SK-N-SH treated with all-trans-retinoic acid at 6 μM for 48 hours (cell line): ENCODE results near the gene LORICRIN.

Experiments
- ATAC-seq: fragments of 200-7000 bp; cut with Tn5 transposase; 3 replicates; pipeline ENCODE4 v1.9.1; 2020; ENCODE audit warnings: mild to moderate bottlenecking, moderate library complexity
- ARNTL ChIP-seq: fragments of 450-650 bp; formaldehyde crosslinking; IDR thresholded peaks from 2 replicates; pipeline ENCODE4 v1.5.0; 2020; ENCODE audit warnings: low read depth, mild to moderate bottlenecking, moderate library complexity, borderline replicate concordance
- BACH2 ChIP-seq: fragments of 250-450 bp; sonication (Bioruptor Pico); IDR thresholded peaks from 2 replicates; pipeline ENCODE4 v1.9.0; 2021; ENCODE audit warnings: mild to moderate bottlenecking, borderline replicate concordance
- CREB5 ChIP-seq: fragments of 250-450 bp; sonication (Bioruptor Pico); IDR thresholded peaks from 2 replicates; pipeline ENCODE4 v1.5.1; 2020; ENCODE audit warnings: low read depth, mild to moderate bottlenecking, moderate library complexity
- CSDC2 ChIP-seq: fragments of 250-450 bp; sonication (Bioruptor Pico); IDR thresholded peaks from 2 replicates; pipeline ENCODE4 v1.5.0; 2020; ENCODE audit warnings: mild to moderate bottlenecking, moderate library complexity
- CSRNP3 ChIP-seq: fragments of 250-450 bp; sonication (Bioruptor Pico); IDR thresholded peaks from 2 replicates; pipeline ENCODE4 v1.5.1; 2021; ENCODE audit warnings: mild to moderate bottlenecking, moderate library complexity
- ESRRG ChIP-seq: fragments of 250-450 bp; sonication (Bioruptor Pico); IDR thresholded peaks from 2 replicates; pipeline ENCODE4 v1.6.1; 2021; ENCODE audit warnings: mild to moderate bottlenecking
- GLIS3 ChIP-seq: fragments of 250-450 bp; sonication (Bioruptor Pico); IDR thresholded peaks from 2 replicates; pipeline ENCODE4 v1.5.0; 2020; ENCODE audit warnings: mild to moderate bottlenecking, moderate library complexity
- POU6F1 ChIP-seq: fragments of 250-450 bp; sonication (Bioruptor Pico); IDR thresholded peaks from 2 replicates; pipeline ENCODE4 v1.8.0; 2021; ENCODE audit warnings: low read depth, mild to moderate bottlenecking, moderate library complexity, borderline replicate concordance
- PPARA ChIP-seq: fragments of 250-450 bp; sonication (Bioruptor Pico); IDR thresholded peaks from 2 replicates; pipeline ENCODE4 v1.5.0; 2020; ENCODE audit warnings: mild to moderate bottlenecking, borderline replicate concordance
- RARB ChIP-seq: fragments of 250-450 bp; sonication (Bioruptor Pico); IDR thresholded peaks from 2 replicates; pipeline ENCODE4 v1.8.0; 2021; ENCODE audit warnings: mild to moderate bottlenecking, moderate library complexity
- SNAI2 ChIP-seq: fragments of 250-450 bp; sonication (Bioruptor Pico); IDR thresholded peaks from 2 replicates; pipeline ENCODE4 v1.5.0; 2020; ENCODE audit warnings: mild to moderate bottlenecking, moderate library complexity
- TCF4 ChIP-seq: fragments of 250-450 bp; sonication (Bioruptor Pico); IDR thresholded peaks from 2 replicates; pipeline ENCODE4 v1.8.0; 2021; ENCODE audit warnings: mild to moderate bottlenecking, moderate library complexity, borderline replicate concordance
- TOX ChIP-seq: fragments of 250-450 bp; sonication (Bioruptor Pico); IDR thresholded peaks from 2 replicates; pipeline ENCODE4 v1.8.0; 2021; ENCODE audit warnings: mild to moderate bottlenecking, moderate library complexity, borderline replicate concordance
- TSHZ2 ChIP-seq: fragments of 250-450 bp; sonication (Bioruptor Pico); IDR thresholded peaks from 2 replicates; pipeline ENCODE4 v1.5.0; 2020; ENCODE audit warnings: mild to moderate bottlenecking, moderate library complexity
- ZFP30 ChIP-seq: fragments of 450-650 bp; formaldehyde crosslinking; IDR thresholded peaks from 2 replicates; pipeline ENCODE4 v1.5.0; 2022; ENCODE audit warnings: mild to moderate bottlenecking, moderate library complexity
- ZNF8 ChIP-seq: fragments of 450-650 bp; formaldehyde crosslinking; IDR thresholded peaks from 2 replicates; pipeline ENCODE4 v1.5.0; 2020; ENCODE audit warnings: mild to moderate bottlenecking, moderate library complexity

The LORICRIN gene

GRCh38 chr1:153227810-153228209, 31.7 kb upstream of the LORICRIN start:
- ATAC-seq, result no peak
- no peak for TF ChIP-seq ESRRG
- TF ChIP-seq PPARA (CRISPR knock-in tag), result no peak
- TF ChIP-seq SNAI2 (CRISPR knock-in tag), result no peak
- TF ChIP-seq RARB (CRISPR knock-in tag), result no peak
- TF ChIP-seq ARNTL (CRISPR knock-in tag), result no peak
- TF ChIP-seq CSDC2 (CRISPR knock-in tag), result no peak
- TF ChIP-seq TOX (CRISPR knock-in tag), result no peak

GRCh38 chr1:153228491-153228890, 31.0 kb upstream of the LORICRIN start:
- ATAC-seq, result no peak
- no peak for TF ChIP-seq ZNF8 (CRISPR knock-in tag)
- TF ChIP-seq CSDC2 (CRISPR knock-in tag), result no peak
- no peak for TF ChIP-seq POU6F1 (CRISPR knock-in tag)
- no peak for TF ChIP-seq TSHZ2

- ATAC-seq, result peak; percentile 95
These were observed 30.2 kb upstream of the LORICRIN start for GRCh38 chr1:153229076-153229829.

- TF ChIP-seq ZFP30 (CRISPR knock-in tag), result no peak
- TF ChIP-seq CSRNP3 (CRISPR knock-in tag), result no peak
- TF ChIP-seq PPARA (CRISPR knock-in tag), result no peak
- TF ChIP-seq ARNTL (CRISPR knock-in tag), result no peak
- TF ChIP-seq TCF4, result no peak
- no peak for TF ChIP-seq TSHZ2
- no peak for TF ChIP-seq BACH2 (CRISPR knock-in tag)
- no peak for TF ChIP-seq GLIS3 (CRISPR knock-in tag)
- TF ChIP-seq CREB5 (CRISPR knock-in tag), result no peak
- TF ChIP-seq TOX (CRISPR knock-in tag), result no peak
- ATAC-seq, result no peak
These were observed 28.1 kb upstream of the LORICRIN start for GRCh38 chr1:153231363-153231762.
